Inflammatory macrophage treated with lipopolysaccharide for 4 hours (primary cell): ENCODE data around the gene KLC1.
"Not testable (repeated sequence)": the region's sequence is repeated elsewhere in the genome, so short reads cannot be mapped to it uniquely, and the experiment has no call there.

ENCODE experiments used
- DNase-seq: peaks from one replicate; pipeline ENCODE4 v3.0.0-alpha.2; 2020

Gene KLC1

DNA sequence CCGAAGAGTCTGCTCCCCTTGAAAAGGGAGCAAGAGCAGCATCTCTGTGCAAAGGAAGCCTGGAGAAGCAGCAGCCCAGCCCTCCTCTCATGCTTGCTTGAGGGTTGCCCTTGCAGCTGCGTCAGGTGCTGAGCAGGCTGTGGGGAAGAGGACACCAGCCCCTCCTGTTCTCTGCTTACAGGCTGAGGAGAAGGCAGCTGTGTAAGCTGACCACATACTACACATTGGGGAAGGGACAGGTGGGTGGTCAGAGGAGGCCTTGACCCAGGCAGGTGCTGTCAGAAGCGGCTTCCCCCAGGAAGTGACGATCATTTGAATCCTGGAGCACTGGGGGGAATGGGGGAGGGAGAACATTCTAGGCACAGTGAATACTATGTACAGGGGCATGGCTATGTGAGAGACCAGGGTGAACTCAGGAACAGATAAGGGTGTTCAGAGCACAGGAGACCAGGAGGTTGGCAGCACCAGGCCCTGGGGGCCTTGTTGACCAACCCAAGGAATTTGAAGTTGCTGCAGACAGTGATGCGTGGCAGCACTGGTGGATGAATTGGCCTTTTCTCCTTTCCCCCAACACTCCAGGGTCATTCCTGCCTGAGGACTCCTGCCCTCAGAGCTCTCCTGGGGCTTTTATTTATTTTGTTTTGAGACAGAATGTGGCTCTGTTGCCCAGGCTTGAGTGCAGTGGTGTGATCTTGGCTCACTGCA is 2.7 kb upstream of the KLC1 start:
- DNase-seq = no peak

DNA sequence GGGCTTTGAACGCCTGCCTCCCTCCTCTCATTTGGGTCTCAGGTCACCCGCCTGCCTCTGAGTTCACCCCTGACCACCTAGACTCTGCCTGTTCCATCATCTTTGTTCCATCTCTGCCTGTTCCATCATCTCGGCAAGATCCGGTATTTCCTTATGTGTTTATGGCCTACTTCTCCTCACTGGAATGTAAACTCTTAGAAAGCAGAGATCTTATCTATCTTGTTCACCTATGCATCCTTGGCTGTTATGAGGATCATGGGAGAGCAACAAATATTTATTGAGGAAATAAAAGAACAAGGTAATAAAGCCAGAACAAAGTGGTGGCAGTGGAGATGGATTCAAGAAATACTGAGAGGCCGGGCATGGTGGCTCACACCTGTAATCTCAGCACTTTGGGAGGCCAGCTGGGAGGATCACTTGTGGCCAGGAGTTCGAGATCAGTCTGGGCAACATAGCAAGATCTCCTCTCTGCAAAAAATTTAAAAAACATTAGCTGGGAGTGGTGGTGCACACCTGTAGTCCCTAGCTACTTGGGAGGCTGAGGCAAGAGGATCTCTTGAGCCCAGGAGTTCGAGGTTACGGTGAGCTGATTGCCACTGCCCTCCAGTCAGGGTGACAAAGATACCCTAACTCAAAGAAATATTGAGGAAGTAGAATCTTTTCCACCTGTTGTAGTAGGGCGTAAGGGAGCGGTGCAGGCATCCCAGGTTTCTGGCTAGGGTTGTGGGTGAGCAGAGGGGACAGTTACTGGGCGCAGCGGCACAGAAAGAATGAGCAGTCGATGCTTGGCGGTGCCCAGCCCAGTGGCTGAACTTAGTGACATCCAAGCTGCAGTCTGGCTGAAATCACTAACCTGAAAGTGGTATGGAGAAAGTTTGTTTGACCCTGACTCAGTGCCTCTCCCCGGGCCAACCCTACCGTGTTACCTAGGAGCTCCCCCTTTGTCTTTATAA is 1.7 kb upstream of the KLC1 start:
- no peak for DNase-seq

DNA sequence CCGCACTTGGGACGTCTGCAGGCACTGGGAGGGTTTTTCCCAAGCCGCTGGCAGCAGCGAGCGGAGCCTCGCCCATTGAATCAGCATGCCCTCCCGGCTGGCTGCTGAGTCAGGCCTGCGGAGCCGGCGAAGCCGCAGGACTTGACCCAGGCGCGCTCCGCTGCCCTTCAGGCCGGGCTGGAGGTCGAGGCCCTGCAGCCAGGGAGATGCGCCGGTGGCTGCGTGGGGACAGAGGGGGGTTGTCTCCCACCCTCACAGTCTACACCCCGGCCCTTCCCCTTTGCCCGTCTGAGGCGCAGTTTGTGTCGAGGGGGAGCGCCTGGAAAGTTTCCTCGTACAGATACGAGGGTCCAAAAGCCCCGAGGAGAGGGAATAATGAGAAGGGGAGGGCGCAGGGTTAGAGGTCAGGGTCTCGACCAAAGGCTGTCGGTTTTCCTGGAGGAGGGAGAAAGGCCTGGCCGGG is 759 bp upstream of the KLC1 start:
- DNase-seq = peak; percentile 88

DNA sequence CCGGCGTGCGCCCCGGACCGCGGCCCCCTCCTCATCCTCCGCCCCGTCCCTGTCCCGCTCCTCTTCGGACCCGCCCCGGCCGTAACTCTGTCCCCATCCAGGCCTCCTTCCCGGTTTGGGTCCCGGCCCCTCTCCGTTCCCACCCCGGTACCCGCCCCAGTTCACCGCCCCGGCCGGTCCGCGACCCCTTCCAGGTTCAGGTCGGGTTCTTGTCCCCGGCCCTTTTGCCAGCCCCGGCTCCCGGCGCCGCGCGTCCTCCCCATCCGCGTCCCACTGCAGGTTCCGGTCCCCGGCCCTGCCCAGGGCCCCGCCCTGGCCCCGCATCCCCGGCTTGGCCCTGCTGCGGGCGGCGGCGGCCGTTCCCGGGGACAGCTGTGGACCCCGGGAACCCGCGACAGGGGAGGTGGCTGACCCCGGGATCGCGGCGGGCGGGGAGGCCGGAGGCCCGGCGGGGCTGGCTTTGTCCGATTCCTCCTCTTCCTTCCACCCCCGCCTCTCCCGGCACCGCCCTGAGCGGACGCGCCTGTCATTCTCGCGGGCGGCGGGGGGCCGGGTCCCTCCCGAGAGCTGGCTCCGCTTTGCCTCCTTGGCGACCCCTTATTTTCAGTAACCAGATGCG is 601 bp downstream of the KLC1 start:
- peak; percentile 48 for DNase-seq

DNA sequence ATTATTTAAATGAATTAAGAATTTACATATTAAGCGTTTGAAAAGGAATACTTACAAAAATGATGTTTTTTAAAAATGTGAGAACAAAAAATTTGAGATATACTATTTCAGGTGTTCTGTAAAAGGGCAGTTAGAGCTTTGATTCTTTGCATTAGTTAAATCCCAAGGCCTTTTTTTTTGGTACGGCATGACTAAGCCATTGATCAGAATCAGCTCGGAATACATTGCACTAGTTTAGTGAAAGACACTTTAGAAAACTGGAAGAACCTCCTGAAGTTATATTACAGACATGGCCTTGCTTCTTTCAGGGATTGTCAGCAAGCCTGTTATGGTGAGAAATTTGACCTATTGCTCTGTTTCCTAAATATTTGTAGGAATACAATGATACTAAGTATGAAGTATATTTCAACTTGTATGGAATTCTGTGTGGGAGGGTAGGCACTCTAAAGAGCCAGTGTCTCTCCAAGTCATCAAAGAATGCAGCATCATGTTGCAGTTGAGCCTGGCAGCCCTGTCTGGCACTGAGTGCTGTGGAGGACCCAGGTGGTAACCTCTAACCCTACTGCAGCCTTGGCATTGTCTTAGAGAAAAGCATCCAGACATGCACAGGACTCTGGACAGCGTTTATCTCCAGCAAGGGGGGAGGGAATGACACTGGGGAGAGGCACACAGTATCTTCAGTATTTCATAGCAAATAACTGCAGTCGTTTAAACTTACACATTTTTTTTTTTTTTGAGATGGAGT is 1.5 kb downstream of the KLC1 start:
- no peak for DNase-seq

DNA sequence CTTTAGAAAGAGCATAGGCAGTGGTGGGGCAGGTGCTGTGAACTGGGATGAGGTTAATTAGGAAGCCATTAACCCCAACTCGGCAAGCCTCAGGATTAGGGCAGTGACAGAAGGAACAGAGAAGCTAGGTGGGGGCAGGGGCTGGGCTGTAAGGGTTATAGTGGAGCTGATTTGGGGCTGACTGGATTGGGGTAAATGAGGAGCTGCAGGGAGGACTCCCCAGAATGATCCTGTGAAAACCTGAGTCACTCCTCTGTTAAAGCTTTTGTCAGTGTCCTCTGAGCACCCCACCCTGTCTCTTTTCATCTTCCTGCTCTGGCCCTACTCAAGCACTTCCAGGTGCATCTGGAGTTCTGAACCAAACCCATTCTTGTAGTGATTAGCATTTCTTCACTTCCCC is 4.4 kb downstream of the KLC1 start:
- no peak for DNase-seq

DNA sequence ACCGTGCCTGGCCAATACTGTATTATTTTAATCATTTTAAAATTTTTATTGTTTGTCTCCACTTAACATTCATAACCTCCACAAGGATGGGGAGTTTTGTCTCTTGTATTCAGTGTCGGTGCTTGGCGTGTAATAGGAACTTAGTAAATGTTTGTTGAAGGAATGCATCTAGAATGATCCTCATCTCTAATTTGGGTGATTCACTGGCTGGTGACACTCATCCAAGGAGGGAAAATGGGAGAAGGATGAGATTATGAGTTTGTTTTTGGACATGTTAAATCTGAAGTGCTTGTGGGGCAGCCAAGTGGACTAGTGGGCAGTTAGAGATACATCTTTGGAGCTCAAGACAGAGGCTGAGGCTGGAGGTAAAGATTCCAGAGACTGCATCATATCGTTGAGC is 5.1 kb downstream of the KLC1 start:
- DNase-seq = no peak

DNA sequence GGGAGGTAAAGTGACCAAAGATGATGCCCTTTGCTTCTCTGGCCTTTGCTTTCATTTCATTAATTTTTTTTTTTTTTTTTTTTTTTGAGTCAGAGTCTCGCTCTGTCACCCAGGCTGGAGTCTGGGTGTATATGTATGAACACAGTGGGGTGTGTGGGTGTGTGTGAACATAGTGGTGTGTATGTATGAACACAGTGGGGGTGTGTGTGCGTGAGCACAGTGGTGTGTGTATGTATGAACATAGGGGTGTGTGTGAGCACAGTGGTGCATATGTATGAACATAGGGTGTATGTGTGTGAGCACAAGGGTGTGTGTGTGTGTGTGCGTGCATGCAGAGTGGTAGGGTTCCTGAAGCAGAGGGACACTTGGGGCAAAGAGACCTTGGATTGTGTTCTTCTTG is 9.6 kb downstream of the KLC1 start:
- DNase-seq = peak; percentile 10

DNA sequence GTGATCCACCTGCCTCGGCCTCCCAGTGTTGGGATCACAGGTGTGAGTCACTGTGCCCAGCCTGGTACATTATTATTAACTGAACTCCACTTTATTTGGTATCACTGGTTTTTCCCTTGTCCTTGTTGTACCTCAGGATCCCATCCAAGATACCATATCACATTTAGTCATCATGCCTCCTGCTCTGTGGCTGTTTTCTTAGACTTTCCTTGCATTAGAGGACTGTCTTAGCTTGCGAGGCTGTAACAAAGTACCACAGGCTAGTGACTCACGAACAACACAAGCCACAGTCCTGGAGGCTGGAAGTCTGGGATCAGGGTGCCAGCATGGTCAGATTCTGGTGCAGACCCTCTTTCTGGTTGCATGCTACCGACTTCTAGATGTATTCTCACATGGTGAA is 12.2 kb downstream of the KLC1 start:
- DNase-seq = no peak

DNA sequence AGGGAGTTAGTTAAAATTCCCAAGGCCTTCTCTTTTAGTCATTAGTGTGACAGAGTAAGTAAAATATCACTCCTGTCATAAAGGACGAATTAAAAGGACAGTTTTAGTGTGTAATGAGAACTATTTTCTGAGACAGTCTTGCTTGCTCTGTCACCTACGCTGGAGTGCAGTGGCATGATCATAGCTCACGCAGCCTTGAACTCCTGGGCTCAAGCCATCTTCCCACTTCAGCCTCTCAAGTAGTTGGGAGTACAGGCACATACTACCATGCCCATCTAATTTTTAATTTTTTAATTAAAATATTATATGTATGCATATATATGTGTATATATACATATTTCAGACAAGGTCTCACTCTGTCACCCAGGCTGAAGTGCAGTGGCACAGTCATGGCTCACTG is 17.2 kb downstream of the KLC1 start:
- no peak for DNase-seq

DNA sequence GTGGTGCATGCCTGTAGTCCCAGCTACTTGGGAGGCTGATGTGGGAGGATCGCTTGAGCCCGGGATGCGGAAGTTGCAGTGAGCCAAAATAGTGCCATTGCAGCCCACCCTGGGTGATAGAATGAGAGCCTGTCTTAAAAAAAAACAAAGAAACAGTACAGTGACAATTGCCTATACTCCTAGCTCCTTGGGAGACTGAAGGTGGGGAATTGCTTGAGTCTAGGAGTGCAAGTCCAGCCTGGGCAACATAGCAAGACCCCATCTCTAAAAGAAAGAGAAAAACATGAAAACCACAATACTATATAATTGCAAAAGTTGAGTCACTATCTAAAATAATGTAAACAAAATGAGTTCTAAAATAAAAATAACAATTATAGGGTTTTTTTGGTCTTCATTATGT is 20.0 kb downstream of the KLC1 start:
- no peak for DNase-seq

DNA sequence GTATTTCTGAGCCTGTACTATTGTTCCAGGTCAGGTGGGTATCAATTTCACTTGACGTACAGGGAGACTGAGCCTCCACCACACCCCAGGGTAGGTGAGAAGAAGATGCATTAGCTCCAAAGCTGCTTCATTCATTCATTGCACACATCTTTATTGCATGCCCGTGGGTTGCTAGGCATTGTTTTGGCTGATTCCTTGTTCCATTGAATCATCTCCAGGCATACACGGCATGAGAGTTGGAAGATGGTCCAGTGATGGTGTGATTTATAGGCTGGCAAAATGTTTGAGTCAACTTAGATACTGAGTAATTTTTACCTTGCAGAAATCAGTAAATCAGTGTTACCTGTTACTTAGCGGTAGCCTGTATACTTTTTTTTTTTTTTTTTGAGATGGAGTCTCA is 21.2 kb downstream of the KLC1 start:
- DNase-seq = no peak

DNA sequence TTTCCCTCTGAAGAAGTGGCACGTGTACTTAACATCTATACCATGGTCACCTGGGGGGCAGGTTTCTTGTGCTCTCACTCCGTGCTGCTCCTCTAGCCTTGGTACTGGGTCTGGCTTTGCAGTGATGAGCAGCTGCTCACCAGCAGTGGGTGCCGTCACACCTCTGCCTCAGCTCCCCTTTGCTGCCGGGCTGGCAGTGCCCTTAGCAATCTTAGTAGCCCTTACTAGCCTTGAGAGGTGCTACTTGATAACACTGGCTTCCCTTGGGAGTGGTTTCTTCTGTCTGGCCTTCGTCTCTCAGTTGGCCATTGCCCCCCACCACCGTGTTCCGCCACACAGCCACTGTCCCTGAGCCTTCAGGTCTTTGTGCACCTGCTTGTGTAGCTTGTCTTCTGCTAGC is 22.6 kb downstream of the KLC1 start:
- no peak for DNase-seq

DNA sequence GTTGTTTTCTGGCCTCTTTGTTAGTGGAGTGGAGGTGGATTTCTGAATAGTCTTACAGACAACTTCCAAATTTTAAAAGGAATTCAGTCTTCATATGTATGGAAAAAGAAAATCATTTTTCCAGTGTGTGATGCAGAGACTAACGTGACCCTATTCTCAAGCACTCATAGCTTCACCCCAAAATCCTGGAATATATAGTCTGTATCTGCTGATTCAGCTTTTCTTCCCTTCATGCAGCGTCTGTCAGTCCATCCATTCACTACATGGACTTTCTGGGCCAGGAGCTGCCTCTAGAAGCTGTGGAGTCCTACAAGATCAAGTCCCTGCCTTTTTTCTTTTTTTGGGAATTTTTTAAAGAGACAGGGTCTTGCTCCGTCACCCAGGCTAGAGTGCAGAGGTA is 23.8 kb downstream of the KLC1 start:
- no peak for DNase-seq

DNA sequence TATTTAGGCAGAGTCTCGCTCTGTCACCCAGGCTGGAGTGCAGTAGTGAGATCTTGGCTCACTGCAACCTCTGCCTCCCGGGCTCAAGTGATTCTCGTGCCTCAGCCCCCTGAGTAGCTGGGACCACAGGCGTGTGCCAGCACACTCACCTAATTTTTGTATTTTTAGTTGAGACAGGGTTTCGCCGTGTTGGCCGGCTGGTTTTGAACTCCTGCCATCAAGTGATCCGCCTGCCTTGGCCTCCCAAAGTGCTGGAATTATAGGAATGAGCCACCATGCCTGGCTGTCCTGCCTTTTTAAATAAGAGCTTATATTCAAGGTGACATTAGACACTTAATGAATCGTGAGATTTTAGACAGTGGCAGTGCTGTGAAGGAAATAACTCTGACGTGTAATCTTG is 24.3 kb downstream of the KLC1 start:
- not testable (repeated sequence) for DNase-seq

DNA sequence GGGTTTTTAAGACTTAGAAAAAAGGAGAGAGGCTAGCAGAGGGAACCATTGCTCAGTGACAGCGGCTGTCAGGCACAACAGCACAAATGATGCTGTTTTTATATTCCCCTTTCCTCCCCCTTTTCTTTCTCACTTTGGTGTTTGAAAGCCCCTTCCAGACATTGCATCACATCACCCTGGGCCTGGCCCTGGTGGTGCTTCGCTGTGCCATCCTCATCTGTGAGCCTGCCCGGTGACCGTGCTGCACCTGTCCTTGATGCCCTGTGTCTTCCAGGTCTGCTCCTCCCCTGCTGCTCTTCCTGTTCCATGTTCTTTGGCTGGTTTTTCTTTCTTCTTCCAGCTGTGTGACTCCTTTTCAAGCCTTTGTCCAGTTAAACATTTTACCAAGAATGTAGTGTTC is 24.8 kb downstream of the KLC1 start:
- DNase-seq = no peak

DNA sequence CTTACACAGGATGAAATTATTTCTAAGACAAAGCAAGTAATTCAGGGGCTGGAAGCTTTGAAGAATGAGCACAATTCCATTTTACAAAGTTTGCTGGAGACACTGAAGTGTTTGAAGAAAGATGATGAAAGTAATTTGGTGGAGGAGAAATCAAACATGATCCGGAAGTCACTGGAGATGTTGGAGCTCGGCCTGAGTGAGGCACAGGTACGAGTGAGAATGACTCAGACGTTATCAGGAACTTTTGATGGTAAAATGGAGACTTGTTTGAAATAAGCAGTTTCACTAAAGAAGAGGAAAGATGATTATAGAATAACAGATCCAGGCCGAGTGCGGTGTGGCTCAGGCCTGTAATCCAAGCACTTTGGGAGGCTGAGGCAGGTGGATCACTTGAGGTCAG is 25.6 kb downstream of the KLC1 start:
- no peak for DNase-seq

DNA sequence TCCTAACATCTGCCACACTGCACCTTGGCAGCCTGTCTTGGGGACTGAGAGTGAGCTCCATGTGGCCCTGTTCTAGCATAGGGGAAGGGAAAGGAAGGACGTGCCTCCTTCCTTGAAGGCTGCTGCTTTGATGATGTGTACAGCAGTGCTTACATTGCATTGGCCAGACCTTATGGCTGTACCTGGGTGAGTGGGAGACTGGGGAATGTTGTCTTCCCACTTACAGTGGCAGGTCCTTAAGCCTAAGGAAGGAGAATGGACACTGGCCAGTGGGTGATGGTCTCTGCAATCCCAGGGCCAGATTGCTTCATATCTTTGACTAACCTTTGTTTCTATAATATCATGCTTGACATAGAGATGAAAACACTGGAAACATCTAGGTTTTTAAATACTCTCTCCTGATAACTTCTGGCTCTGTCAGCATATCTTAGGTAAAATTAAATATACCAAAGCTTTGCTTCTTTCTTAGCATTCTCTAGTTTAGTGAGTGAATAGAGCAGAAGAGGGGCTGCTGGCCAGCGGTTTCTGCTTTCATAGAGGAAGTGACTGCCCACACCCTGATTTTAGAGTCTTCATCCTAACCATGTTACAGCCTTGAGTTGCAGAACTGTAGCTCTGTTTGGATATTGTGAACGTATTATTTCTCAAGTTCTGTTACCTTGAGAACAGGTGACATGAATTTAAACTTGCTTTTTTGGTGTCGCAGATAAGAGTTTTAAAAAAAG is 27.2 kb downstream of the KLC1 start:
- DNase-seq = peak; percentile 67

DNA sequence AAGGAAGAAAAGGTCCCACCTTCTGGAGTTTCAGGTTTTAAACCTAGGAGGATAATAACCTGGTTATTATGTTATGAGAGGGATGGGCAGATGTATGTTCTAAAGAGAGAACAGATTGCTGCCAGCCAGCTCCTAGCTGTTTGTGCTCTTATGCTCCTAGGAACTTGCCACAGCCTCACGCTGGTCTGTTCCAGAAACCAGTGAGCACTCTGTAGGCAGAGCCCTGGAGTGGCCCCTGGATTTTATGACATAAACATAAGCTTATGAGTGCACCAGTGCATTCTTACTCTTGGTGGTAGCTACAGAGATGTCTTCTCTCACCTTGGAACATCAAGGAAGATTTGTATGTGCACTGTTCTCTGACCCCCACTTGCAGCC is 27.7 kb downstream of the KLC1 start:
- DNase-seq = no peak

DNA sequence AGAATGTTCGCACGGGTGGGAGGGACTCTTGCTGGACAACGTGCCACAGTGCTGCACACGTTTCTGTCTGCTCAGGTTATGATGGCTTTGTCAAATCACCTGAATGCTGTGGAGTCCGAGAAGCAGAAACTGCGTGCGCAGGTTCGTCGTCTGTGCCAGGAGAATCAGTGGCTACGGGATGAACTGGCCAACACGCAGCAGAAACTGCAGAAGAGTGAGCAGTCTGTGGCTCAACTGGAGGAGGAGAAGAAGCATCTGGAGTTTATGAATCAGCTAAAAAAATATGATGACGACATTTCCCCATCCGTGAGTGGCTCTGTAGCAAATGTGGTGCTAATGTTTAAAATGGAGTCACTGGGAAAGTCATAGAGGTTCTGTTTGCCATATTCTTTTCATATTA is 28.5 kb downstream of the KLC1 start:
- DNase-seq = peak; percentile 65

DNA sequence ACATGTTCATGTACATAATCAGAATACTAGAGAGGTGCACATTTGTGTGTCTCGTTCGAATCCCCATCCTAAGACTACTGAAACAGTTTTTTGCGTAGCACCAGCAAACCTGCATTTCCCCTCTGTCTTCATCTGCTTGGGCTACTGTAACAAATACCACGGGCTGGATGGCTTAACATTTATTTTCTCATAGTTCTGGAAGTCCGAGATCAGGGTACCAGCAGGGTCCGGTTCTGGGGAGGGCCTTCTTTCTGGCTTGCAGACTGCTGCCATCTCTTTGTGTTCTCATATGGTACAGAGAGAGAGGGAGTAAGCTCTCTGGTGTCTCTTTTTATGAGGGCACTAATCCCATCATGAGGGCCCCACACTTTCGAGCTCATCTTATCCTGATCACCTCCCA is 30.6 kb downstream of the KLC1 start:
- no peak for DNase-seq

DNA sequence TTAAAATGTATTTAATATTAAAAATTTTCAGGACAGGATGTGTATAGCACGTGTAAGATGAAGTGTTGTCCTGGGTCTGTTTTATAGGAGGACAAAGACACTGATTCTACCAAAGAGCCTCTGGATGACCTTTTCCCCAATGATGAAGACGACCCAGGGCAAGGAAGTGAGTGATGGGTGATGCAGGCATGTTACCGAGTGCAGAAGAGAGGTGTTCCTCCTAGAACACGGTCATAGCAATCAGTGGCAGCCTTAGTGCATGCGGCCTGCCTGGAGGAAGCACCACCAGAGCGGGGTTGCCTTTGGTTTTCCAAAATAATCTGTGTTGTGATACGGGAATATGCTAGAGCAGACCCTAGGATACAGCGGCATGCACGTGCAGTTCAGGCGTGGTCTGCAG is 33.0 kb downstream of the KLC1 start:
- no peak for DNase-seq
